Hematopoietic multipotent progenitor cell (in vitro differentiated cells): Measurements from ENCODE around the gene EVI5. TPM values are rescaled to one million over a fixed set of nuclear protein-coding genes. Genes with fewer than 3 reads are reported as not detected.

Experiments used
- DNase-seq, 3 donors: peaks; one replicate each; pipeline ENCODE4 v3.0.0-alpha.2; 2011 to 2015; ENCODE audit warnings: low read depth in 2 of 3, low spot score in 2 of 3
- total RNA-seq: library from RNA; depleted of rRNA; stranded (reverse); fragments of >200 nt; gene quantifications from one replicate; pipeline ENCODE4 v1.2.3, GENCODE V29; 2012

The EVI5 gene
- 6.5 TPM for total RNA-seq

GRCh38 chr1:92784639-92785500 lies at the start of gene EVI5:
EVI5 (minus strand) TSS chr1:92785108; CDS start chr1:92736546, 48,562 bp downstream.
- peak; percentile 26 to 93 (median 90) for DNase-seq

- no peak for DNase-seq
Measured at GRCh38 chr1:92834617-92835016, 49.7 kb upstream of the EVI5 start.

GRCh38 chr1:92833840-92834239 lies 48.9 kb upstream of the EVI5 start:
- no peak for DNase-seq

DNA sequence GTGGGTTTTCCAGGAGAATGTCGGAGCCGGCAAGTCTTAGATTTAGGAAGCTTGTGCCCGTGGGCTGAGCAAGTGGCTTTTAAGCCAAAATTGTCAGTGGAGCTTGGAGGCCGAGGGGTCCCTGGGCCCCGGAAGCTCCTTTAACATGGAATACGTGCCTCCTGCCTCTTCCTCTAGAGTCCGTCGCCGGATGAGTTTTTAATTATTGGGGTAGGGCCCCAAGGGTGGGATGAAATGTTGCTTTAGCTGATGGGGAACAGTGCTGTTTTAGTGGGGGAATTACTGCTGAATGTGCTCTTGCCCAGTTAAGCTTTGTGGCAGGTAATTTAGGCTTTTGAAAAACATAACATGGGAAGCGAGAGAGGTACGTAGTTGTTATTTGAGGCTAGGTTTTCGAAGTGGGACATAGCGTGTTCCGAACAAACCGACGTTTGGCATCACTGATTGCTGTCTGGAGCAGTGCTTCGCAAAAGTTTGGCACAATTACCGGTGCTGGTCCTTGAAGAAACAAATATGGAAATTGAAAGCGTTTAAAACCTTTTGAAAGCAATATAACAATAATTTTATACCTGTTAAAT lies 47.7 kb upstream of the EVI5 start:
- no peak for DNase-seq

DNA sequence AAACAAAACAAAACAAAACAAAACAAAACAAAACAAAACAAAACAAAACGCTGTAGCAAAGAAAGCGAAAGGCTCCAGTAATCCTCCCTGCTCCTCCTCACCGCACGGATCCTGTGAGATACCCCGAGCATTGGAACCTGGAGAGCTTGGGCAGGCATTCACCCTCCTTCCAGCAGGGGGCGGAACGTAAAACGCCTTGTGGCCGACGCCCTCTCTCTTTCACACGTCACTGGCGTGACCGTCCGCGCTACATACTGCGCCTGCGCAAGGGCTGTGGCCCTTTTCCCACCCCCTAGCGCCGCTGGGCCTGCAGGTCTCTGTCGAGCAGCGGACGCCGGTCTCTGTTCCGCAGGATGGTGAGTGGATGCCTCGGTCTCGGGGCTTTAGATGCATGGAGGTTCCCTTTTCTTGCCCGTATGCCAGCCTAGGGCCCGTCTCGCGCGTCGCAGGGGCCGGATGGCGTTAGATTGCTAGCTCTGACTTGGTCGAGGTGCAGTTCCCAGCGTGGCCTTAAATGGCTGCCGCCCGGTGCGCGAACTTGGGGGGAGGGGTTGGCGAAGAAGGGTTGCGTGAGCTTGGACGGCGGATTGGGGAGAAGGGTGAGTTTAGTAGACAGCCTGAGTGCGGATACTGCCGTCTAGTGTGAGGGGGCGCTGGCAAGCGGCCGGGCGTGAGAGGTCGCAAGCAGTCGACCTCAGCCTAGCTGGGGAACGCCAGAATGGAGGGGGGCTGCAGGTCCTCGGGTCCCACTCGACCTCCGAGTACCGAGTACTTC lies 47.0 kb upstream of the EVI5 start, which contains the start of gene RPL5:
Gene RPL5, plus strand, starts transcription at position 279 of the 775 bp plus-strand sequence. Its CDS starts 75 bp downstream, at position 354.
- DNase-seq: peak; percentile 98 to 99 (median 99)

GRCh38 chr1:92831368-92831761 lies 46.5 kb upstream of the EVI5 start:
- DNase-seq: no peak

DNA sequence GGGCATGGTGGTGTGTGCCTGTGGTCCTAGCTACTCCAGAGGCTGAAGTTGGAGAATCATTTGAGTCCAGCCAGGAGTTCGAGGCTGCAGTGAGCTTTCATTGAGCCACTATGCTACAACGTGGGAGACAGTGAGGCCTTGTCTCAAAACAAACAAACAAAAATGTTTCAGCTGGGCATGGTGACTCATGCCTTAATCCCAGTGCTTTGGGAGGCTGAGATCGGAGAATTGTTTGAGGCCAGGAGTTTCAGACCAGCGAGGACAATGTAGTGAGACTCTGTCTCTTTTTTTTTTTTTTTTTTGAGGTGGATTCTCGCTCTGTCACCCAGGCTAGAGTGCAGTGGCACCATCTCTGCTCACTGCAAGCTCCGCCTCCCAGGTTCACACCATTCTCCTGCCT lies 41.9 kb upstream of the EVI5 start:
- DNase-seq: no peak

- DNase-seq: no peak
Measured at GRCh38 chr1:92822879-92823278, 38.0 kb upstream of the EVI5 start.

- DNase-seq: no peak
Measured at GRCh38 chr1:92820551-92820950, 35.6 kb upstream of the EVI5 start.

DNA sequence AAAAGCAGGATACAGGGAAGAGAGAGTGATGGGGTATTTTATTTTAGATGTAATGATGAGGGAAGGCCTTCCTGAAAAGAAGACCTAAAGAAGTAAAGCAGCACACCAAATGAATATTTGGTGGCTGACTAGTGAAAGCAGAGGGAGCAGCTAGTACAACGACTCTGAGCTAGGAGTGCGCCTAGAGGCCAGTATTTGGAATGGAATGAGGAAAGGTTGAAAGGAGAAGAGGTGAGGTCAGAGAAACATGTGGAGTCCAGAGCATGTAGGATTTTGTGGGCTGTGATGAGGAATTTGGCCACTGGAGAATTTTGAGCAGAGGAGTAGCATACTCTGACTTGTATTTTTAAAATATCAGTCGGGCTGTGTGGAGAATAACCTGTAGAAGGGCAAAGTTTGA lies 35.1 kb upstream of the EVI5 start:
- no peak for DNase-seq

- DNase-seq: peak in 2 of 3 donors; percentile 25 to 45
Measured at GRCh38 chr1:92817986-92818764, 33.3 kb upstream of the EVI5 start.

DNA sequence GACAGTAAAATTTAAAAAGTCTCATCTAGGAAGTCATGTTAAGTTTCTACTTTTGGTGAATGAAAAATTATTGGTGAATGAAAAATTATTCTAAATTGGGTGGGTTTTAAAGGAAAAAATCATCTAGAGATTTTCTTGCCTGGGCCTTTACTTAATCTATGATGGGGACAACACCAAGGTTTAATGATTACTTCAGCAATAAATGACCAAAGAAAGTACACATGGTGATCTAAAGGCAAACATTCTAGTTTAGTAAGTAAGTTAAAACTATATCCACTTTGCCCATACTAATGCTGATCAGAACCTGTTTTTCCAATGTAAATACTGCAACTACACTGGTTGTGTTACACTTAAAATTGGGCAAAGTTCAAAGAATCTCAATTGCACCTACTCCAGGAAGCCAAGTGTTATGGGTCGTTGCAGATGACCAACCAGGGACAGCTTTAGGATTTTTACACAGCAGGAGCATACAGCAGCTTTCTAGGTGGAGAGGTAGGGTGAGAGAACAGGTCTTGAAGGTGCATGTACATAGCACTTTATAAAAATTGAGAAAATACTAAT lies 32.3 kb upstream of the EVI5 start:
- DNase-seq: no peak

GRCh38 chr1:92816732-92817131 lies 31.8 kb upstream of the EVI5 start:
- DNase-seq: no peak

DNA sequence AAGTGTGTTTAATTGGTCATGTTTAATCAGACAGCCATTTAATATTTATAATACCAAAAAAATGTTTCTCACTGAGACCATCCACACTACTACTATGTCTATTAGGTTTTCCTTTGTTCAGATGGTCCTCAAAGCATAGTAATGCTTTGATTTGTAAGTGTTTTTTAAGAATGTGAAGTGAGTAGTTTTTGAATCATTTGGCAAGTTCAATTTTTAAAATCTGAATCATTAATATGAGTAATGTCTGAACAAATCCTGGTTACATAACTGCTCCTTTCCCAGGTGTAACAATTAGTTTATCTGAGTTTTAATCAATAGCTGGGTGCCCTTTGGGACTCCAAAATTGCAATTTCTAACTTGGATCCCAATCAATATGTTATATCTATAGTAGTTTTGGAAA lies 23.5 kb upstream of the EVI5 start:
- DNase-seq: no peak

GRCh38 chr1:92805216-92805615 lies 20.3 kb upstream of the EVI5 start:
- no peak for DNase-seq

DNA sequence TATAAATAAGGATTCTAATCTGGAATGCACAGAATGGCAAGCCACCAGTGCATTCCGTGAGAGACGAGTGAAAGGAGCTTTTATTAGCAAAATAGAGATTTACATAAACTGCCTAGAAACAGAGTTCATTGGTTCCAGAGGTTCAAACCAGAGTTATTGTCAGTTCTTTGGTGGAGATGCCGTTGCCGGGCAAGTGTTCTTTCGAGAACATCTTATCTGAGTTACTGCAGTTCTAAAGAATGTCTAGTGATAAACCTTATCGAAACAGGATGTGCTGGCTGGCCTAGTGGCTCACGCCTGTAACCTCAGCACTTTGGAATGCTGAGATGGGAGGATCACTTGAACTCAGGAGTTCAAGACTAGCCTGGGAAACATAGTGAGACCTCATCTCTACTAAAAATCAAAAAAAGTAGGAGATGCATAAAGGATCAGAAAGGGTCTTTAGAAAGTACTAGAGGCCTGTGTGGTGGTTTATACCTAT lies 19.9 kb upstream of the EVI5 start:
- peak in 2 of 3 donors; percentile 64 to 83 for DNase-seq

DNA sequence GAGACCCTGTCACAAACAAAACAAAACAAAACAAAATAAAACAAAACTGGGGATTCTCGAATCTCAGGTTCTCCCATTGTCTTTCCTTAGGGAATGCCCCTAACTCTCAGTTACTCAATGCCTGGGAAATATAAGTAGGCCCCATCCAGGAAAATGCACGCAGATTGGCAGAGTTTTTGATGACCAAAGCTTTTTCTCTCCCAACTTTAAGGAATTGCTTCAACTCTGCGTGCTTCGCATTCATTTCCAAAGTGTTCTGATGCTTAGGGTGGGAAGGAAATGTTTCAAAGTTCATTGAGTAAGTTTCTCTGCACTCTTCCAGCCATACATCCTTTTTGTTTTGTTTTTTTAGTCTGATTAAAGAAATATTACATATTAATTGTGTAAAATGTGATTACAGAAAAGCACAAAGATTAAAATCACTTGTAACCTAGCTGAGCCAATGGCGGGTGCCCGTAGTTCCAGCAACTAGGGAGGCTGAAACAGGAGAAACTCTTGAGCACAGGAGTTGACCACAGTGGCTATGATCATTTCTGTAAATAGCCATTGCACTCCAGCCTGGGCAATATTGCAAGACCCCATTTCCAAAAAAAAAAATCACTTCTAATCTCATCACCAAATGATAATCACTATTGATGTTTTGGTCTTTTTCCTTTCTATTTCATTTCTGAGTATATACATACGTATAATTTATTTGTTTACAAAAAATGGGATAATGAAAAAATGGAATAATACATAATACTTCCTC lies 18.4 kb upstream of the EVI5 start:
- no peak for DNase-seq

- DNase-seq: no peak
Measured at GRCh38 chr1:92797961-92798360, 13.1 kb upstream of the EVI5 start.

DNA sequence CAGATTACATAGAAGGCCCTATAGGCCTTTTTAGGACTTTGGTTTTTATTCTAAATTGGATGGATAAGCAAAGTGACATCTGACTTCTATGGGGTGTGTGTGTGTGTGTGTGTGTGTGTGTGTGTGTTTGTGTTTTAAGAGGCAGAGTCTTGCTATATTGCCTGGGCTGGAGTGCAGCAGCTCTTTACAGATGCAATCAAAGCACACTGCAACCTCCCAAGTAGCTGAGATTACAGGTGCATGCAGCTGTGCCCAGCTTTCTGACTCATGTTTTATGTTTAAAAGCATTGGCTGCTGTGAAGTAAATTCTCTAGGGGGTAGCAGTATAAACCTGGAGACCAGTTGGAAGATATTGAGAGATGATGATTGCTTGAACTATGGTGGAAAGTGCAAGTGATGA lies 12.4 kb upstream of the EVI5 start:
- DNase-seq: no peak
